Iris pigment epithelial cell (primary cell): ENCODE results near the gene MAL.
"Not testable (repeated sequence)": the region's sequence is repeated elsewhere in the genome, so short reads cannot be mapped to it uniquely, and the experiment has no call there.

Source experiments
- DNase-seq: peaks from one replicate; pipeline ENCODE4 v3.0.0-alpha.2; 2011; ENCODE audit warnings: low read depth

MAL gene

DNA sequence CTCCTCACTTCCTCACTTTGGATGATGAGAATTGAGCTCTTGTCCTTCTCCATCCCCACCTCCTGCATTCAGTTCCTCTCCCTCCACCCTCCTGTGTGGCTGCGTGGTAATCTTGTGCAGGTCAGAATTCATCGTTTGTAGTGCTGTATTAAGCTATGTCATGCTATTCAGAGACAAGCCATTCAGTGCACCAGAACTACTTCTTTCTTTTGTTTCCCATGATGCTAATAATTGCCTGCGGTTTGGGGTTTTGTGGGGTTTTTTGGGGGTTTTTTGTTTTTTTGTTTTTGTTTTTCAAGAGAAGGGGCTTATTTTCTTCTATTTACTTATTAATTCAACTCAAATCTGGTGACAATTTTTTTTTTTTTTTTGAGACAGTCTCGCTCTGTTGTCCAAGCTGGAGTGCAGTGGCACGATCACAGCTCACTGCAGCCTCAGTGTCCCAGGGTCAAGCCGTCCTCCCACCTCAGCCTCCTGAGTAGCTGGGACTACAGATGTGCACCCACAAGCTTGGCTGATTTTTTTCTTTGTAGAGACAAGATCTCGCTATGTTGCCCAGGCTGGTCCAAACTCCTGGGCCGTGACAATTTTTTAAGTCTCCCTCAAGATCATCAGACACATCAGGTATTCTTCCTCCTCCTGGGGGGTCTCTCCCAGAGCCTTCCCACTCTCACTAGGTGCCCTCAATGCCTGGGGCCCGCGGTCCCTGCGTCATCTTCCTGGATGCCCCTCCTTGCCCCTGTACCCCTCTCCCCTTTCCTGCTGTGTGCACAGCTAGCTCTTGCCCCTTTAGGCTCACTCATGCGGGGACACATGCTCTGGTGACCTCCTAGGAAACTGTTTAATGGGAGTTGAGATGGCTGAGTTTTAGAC, 37.8 kb downstream of the MAL start:
- DNase-seq, result no peak

DNA sequence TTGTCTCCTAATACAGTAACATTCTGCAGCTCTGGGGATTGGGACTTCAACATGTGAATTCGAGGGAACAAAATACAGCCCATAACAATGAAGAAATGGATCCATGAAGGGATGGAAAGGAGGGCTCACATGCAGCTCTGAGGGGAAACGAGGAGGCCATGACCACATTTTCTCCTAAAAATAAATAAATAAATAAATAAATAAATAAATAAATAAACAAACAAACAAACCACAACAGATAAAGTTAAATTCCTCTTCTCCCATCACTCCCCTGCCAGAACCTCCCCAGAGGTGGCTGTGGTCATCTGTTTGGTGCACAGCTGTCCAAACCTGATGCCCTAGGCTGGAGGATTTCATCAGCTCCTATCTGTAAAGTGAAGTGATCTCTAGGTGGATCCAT, 42.7 kb downstream of the MAL start:
- DNase-seq, result no peak

DNA sequence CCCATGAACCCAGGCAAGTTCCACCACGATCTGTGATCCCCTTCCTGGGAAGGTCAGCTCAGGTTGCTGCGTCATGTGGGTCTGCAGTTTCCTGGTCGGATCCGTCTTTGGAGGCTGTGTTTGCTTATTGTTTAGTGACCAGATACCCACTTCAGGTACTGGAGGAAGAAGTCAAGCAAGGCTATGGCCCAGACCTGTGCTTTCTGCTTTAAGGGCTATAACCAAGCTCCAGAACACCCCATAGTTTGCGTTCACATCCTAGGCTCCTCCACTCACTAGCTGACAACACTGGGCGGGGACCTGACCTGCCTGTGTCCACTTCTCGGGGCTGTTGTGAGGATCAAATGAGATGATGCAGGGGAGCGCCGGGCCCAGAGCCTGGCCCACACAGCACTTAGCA, 44.0 kb downstream of the MAL start:
- no peak for DNase-seq

DNA sequence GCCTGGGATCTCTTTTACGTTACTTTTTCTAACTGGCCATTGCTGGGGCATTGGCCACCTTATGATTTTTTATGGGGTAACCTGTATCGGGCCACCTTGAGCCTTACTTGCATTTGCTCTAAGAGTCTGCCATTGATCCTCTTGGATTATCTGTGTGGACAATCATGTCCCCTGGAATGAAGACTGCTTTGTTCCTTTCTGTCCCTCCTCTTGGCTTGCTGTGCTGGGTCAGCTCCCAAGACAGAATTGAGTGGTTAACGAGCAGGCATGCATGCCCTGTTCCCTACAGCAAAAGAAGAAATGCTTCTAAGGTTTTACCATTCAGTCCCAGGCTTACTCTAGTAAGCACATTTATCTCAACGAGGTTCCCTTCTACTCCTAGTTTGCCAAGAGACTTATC, 46.3 kb downstream of the MAL start:
- DNase-seq, result no peak

DNA sequence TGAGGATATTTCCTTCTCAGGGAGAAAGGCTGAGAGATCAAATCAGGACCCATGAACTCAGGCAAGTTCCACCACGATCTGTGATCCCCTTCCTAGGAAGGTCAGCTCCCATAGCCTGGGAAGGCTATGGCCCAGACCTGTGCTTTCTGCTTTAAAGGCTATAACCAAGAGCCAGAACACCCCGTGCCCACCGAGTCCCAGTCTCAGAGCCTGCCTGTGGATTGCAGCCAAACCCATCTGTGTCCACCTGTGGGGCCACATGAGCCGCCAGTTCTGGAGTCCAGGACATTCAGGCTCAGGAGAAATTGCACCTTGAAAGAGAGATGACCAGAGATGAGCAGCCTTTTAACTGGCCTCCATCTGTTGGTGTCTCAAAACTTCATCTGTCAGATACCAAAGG, 46.9 kb downstream of the MAL start:
- no peak for DNase-seq

DNA sequence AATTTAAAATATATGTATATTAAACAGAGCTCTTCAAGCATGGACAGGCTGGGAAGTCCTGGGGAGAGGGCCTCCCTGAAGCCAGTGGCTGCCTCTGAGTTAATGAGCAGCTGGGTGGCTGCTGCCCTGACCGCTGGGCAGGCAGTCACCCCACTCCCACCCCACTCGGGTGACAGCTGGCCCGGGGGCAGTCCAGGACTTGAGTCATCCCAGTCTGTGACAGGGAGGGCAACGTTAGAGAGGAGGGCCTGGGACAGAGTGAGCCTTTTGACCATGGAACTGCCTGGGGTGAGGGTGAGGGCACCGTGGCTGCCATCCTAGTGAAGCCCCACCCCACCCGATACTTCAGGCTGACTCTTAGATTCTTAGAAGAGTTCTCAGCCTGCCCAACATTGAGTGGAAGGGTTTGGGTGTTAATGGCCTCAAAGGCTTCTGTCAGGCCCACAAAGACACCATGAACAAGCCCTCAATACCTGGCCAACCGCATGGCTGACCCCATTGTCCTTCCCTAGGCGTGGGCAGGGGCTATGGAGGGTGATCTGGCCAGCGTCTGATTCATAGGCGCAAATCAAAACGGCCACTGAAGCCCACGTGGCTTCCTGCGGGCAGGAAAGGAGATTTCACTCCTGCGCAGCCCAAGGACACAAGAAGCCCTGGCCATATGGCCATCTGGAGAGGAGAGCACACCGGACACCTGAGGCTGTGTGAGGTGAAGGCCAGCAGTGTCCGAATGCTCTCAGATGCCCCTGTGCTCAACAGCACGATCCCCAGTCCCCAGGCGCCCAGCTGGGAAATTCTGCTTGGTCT, 48.6 kb downstream of the MAL start:
- DNase-seq, result no peak

DNA sequence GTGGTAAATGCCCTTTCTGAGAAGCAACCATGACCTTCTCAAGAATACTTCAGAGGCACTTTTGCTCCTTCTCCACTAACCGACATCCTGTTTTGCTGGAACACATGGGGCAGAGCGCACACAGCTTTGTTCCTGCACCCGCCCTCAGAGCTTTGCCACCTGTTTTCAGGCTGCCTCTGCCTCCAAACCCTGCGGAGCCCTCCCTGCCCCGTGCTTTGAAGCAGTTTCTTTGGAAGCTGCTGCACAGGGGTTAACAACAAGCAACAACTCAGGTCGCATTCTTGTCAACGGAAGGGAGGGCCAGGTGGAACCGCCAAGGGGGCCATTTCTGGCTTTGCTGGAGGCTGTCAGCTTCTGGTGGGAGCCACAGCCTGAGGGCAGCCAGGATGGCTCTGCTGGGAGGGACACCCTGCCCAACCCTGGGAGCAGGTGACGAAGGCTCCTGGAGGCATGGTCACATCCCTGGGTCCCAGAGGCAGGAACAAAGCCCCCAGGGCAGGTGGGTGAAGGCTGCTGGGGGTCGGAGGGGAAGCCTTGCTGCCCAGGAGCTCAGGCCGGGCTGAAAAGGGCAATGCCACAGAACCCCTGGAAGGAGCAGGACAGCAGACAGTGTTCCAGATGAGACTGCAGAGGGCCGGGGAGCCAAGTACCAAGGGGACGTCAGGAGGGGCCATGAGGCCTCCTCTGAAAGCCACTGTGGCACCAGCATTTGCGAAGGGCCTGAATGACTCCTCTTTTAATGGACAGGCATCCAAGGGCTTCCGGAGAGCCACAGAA, 49.3 kb downstream of the MAL start:
- no peak for DNase-seq

DNA sequence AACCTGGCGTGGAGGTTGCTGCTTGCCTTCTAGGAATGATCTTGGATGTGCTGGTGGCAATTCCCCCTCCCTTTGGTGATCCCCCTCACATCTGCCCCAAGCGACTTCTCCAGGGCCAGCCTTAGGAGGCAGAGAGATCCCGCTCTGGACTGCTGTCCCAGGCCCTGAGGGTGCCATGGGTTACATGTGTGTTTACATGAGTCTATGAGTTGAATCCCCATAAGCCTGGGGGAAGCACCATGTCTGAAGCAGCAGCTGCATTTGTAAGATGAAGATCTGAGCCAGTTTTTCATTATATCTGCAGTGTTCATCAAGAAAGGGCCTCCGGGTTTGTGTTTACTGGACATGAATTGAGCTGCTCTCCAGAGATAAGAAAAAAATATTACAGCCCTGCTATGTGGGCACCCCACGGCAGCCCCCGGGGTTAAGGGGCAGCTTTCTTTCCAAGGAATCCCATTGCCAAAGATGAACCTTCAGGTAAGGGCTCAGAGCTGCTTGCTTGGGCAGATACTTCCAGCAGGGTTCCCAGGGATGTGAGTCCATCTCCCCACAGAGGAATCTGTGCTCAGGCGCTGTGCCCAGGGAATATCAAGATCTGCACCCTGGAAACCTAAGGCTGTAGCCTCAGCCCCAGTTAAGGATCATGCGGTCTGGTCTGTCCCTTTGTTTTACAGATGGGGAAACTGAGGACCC, 50.1 kb downstream of the MAL start:
- DNase-seq, result no peak

DNA sequence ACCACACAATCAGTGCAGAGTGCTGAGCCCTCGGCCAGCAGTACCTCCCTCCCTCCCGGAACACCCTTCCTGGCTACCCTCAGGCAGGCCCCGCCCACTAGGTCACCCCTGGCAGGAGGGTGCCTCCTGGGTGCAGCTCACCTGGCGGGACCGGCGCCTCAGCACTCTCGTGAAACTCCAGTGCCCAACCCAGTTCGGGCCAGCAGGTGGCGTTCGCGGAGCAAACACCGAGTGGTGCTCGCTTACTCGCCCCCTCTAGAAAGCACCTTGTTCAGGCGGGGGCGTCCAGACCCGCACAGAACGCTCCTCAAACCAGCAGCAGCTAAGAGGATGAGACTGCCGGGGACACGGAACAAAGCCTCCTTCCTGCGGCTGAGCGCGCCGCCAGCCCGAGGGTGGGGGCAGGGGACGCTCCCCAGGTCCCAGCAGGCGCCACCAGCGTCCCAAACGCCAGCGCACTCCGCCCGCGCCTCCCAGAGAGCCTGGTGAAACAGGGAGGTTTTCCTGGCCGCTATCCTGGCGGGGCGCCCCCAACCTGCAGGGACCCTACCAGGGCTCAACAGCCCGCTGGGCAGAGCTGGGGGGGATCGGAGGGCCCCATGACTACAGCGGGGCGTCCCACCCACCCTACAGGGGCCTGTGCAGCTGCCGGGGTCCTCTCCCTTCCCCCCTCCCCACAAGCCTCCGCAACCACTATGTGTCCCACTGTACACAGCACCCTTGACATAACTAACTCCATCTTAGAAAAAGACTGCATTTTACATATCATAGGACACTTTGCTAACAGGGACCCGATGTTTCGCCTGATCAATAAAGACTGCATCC, 51.4 kb downstream of the MAL start:
- peak; percentile 46 for DNase-seq

DNA sequence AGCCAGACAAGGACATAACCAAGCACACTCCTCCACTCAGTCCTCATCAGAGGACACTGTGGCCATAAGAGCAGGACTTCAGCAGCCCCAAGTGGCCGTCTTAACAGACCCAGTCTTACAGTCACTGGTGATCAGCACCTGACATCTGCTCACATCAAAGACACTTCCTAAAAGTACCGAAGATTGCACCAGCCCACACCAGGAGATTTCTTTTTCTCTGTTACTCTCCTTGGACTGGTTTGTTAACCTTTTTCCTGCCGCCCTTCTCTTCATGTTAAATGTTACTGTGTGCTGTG, 52.0 kb downstream of the MAL start:
- DNase-seq, result no peak

DNA sequence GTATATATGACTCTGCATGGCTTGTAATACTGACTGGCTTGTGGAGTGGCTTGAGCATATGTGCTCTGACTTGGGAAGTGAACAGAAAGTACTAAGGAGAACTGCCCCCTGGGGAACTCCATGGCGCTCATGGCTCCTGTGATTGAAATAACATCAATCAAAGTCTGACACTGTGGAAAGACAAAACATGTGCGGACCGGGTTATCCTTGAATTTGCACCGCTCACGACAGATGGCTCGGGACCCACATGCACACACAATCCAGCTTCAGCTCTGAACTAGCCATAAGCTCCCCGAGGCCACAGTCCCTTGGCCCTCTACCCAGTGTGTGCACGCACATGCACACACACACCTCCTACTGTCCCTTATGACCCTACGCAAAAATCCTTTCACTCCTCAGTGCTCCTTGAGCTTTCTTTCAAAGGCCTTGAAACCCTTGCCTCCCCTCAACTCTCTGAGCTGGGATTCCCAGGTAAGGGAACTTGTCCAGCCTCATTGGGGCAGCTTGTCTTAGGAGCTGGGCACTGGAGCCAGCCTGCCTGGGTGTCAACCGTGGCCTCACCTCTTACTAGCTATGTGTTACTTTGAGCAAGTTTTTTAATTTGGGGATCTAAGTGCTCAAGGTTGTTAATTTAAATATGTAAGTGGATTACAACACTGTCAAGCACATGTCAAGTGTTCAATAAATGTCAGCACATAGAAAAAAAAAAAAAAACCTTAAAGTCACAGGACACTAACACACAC, 52.5 kb downstream of the MAL start:
- no peak for DNase-seq

DNA sequence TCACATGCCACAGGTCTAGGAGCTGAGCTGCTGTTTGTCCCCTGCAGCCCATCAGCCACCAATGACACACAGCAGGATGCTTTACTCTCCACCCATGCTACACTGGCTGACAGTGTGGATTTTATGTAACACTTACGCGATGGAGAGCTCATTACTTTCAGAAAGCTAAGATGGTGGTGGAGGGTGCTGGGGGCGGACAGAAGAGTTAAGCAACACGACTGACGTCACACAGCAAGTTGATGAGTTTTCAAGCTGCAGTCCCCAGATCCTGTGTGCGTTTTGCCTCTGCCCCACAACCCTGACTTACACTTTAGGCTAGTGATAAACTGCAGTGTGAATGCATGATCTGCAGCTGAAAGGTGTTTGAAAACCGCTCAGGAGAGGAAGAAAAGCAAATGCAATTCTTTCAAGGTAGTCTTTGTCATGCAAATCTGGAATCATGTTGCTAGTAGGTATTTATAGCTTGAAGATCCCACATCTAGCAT, 53.7 kb downstream of the MAL start:
- DNase-seq, result peak; percentile 11

DNA sequence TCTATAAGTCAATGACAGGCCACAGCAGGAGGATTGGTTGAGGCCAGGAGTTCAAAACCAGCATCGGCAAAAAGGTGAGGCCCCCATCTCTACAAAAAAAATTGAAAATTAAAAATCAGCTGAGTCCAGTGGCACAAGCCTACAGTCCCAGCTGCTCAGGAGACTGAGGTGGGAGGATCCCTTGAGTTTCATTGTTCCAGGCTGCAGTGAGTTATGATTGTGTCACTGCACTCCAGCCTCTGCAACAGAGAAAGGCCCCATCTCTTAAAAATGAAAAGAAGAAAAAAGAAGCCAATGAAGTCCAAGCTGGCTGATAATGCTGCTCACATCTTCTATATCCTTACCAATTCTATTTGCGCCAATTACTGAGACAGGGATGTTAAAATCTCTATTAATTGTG, 57.0 kb downstream of the MAL start:
- DNase-seq, result no peak

DNA sequence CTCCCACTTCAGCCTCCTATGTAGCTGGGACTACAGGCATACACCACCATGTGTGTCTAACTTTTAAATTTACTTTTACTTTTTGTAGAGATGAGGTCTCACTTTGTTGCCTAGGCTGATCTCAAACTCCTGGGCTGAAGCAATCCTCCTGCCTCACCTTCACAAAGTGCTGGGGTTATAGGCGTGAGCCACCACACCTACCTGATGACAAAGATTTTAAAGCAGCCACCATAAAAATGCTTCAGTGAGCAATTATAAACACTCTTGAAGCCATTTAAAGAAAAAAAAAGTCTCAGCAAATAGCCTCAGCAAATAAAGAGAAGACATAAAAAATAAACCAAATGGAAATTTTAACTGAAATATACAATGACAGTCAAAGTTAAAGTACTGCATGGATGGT, 60.5 kb downstream of the MAL start:
- DNase-seq, result no peak

DNA sequence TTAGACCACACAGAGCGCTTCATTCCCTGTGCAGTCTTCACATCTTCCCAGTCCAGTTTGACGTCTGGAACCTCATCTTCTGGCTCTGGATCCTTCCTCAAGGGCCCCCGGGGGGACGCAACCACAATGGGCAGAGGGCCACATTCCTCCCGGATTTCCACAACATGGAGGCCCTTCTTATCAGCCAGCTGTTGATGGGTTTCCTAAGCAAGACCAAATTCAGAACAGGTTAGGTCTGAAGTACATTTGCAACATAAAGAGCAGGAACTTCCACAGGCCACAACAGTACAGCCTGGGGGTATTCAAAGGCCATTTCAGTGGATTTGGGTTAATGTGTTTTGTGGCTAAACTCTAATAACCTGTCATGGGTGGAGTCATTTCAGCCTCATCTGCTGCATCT, 61.9 kb downstream of the MAL start:
- DNase-seq, result no peak

DNA sequence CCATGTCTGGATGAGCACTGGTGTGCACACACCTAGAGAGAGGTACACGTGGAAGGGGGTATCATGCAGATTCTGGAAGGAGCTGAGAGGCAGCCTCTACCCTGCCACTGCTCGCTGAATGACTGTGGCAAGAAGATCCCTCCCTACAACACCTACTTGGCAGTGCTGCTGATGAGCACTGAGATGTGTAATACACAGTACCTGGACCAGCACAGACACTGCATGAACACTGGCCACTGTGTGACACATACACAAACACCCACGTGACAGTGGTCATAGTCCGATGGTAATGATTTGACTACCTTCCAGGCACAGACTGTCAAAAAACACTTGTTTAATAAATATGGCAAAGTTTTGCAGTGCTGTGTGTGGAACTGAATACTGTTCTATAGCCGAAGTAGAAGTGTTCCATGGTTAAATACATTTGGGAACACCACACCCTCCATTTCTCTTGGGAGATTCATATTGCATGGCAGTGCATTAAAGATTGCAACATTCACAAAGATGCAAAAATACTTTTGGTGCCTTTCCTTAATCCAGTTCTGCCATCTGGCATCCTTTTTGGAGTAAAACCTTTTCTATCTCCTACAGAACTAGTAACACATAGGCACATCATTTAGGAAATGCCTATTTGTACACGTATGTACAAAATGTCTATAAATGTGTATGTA, 66.5 kb downstream of the MAL start:
- DNase-seq, result no peak

DNA sequence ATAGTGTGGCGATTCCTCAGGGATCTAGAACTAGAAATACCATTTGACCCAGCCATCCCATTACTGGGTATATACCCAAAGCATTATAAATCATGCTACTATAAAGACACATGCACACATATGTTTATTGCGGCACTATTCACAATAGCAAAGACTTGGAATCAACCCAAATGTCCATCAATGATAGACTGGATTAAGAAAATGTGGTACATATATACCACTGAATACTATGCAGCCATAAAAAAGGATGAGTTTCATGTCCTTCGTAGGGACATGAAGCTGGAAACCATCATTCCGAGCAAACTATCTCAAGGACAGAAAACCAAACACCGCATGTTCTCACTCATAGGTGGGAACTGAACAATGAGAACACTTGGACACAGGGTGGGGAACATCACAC, 72.8 kb downstream of the MAL start:
- not testable (repeated sequence) for DNase-seq

DNA sequence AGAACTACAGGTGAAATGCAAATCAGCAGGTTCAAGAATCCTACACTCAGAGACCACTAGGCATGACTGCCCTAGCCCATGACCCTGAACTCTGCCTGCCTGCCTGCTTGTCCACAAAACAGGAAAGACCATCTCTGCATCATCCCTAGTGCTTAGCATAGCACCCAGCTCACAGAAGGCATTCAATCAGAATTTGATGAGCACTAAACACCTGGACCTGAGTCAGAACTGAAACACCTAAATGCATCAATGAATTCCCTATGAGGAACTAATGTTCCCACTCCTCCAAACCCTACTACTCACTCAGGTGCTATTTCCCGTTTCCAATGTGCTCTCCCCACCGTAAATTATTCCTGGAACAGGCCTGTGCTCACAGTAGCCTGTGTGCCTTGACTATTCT, 74.4 kb downstream of the MAL start:
- DNase-seq, result no peak
